HepG2 (cell line): ENCODE results near the gene TFEB. TPM values are rescaled to one million over a fixed set of nuclear protein-coding genes. Genes with fewer than 3 reads are reported as not detected.
A peak's percentile ranks its signal among the peaks of the same experiment; 100 is the strongest.

ENCODE experiments used
- CCDC6 ChIP-seq: sonication (generic); formaldehyde crosslinking; IDR thresholded peaks from 2 replicates; pipeline ENCODE4 v1.8.1; 2022; ENCODE audit warnings: mild to moderate bottlenecking, missing genetic modification reagents, moderate library complexity
- ZBTB1 ChIP-seq: sonication (generic); formaldehyde crosslinking; IDR thresholded peaks from 2 replicates; pipeline ENCODE4 v1.4.0; 2020; ENCODE audit warnings: missing genetic modification reagents, borderline replicate concordance
- ZNF143 ChIP-seq: sonication (generic); formaldehyde crosslinking; IDR thresholded peaks from 2 replicates; pipeline ENCODE4 v1.4.0; 2020; ENCODE audit warnings: missing genetic modification reagents
- ZNF326 ChIP-seq: sonication (generic); formaldehyde crosslinking; IDR thresholded peaks from 2 replicates; pipeline ENCODE4 v1.4.0; 2020; ENCODE audit warnings: missing genetic modification reagents, borderline replicate concordance
- ZNF672 ChIP-seq: sonication (generic); formaldehyde crosslinking; IDR thresholded peaks from 2 replicates; pipeline ENCODE4 v1.8.1; 2022; ENCODE audit warnings: missing genetic modification reagents
- ZNF781 ChIP-seq: sonication (generic); formaldehyde crosslinking; IDR thresholded peaks from 2 replicates; pipeline ENCODE4 v1.5.1; 2020; ENCODE audit warnings: borderline replicate concordance, mild to moderate bottlenecking, missing genetic modification reagents; ENCODE audit errors: not compliant biosample characterization
- polyA plus RNA-seq, 8 experiments: library from polyadenylated mRNA; depleted of rRNA in 3 of 8; stranded (reverse) in 7 of 8; unstranded in 1 of 8; fragments of >200 nt; fragmentation: Illumina TruSeq in 4 of 8; extraction: Trizol in 4 of 8; gene quantifications; 2 replicates each; pipeline versions ENCODE4 v1.2.1 to v1.2.3, GENCODE V29; 2011 to 2016; ENCODE audit warnings: low read depth in 4 of 8, missing spikeins in 1 of 8, mixed read lengths in 1 of 8; ENCODE audit not compliant: insufficient read depth in 1 of 8
- total RNA-seq, 5 experiments: library from RNA; depleted of rRNA; stranded (reverse); fragments of >200 nt; fragmentation: Illumina TruSeq; extraction: Trizol; gene quantifications; 2 replicates each; pipeline ENCODE4 v1.2.3, GENCODE V29; 2016; ENCODE audit warnings: low read depth in 1 of 5
- TF ChIP-seq, protein P1 (sequence below): sonication (generic); formaldehyde crosslinking; IDR thresholded peaks from 2 replicates; pipeline ENCODE4 v1.4.0; 2020; ENCODE audit warnings: missing genetic modification reagents
- TF ChIP-seq, protein P2 (sequence below): sonication (generic); formaldehyde crosslinking; IDR thresholded peaks from 2 replicates; pipeline ENCODE4 v1.4.0; 2020; ENCODE audit warnings: missing genetic modification reagents, mild to moderate bottlenecking, borderline replicate concordance
- TF ChIP-seq, protein P3 (sequence below): IDR thresholded peaks from 2 replicates; pipeline ENCODE4 v1.4.0; 2020; ENCODE audit warnings: mild to moderate bottlenecking, missing genetic modification reagents
- TF ChIP-seq, protein P4 (sequence below): sonication (generic); formaldehyde crosslinking; IDR thresholded peaks from 2 replicates; pipeline ENCODE4 v1.8.0; 2022; ENCODE audit warnings: mild to moderate bottlenecking, missing genetic modification reagents, moderate library complexity
- TF ChIP-seq, protein P5 (sequence below): sonication (generic); formaldehyde crosslinking; IDR thresholded peaks from 2 replicates; pipeline ENCODE4 v1.8.1; 2023; ENCODE audit warnings: mild to moderate bottlenecking, missing genetic modification reagents
- TF ChIP-seq, protein P6 (sequence below): sonication (generic); formaldehyde crosslinking; IDR thresholded peaks from 2 replicates; pipeline ENCODE4 v1.4.0; 2020; ENCODE audit warnings: missing genetic modification reagents

The TFEB gene
- total and polyA plus RNA-seq, 2 of the 13 experiments (the other 11 are each of a cell fraction or from before 2014, with no cell fraction given), result 13.3 to 18.7 TPM

DNA sequence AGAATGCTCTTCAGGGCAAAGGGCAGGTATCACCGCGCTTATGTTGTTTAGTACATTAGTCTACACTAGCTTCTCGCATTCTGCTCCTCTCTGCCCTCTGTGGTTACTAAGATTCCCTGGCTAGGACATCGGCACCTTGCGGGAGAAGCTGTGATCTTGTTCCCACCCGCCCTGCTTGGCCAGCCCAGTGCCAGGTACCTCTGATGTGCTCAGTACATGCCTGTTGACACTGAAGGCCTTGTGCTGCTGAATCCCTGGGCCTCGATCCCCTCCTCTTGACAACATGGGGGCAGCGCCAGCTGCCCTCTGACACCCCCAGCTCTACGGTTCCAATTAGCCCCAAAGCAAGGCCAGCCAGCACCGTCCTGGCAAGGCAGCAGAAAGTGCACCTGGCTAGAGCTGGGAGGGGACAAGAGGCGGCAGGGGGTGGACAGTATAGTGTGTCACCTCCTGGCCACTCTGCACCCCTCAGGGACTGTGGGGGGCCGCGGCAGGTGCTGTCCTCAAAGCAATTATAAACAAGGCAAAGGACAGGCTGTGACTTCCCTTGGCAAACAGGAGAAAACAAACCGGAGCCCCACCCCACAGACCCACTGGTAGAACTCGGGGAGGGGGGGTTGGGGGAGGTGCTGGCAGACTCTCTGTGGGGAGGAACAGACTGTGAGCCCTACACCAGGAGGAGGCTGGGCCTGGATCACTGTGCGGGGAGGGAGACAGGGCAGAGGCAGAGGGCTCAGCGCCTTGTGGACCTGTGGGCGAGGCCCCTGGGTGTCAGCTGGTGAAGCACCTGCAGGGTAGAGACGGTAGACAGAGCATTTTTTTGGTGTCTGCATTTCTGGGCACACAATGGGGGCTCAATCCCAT is 7.1 kb downstream of the TFEB start (continued):
- TF ChIP-seq, protein P1, sequence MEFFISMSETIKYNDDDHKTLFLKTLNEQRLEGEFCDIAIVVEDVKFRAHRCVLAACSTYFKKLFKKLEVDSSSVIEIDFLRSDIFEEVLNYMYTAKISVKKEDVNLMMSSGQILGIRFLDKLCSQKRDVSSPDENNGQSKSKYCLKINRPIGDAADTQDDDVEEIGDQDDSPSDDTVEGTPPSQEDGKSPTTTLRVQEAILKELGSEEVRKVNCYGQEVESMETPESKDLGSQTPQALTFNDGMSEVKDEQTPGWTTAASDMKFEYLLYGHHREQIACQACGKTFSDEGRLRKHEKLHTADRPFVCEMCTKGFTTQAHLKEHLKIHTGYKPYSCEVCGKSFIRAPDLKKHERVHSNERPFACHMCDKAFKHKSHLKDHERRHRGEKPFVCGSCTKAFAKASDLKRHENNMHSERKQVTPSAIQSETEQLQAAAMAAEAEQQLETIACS (CRISPR knock-in tag), result no peak
- no peak for TF ChIP-seq CCDC6
- TF ChIP-seq ZNF326 (CRISPR knock-in tag), result no peak
- TF ChIP-seq, protein P2, sequence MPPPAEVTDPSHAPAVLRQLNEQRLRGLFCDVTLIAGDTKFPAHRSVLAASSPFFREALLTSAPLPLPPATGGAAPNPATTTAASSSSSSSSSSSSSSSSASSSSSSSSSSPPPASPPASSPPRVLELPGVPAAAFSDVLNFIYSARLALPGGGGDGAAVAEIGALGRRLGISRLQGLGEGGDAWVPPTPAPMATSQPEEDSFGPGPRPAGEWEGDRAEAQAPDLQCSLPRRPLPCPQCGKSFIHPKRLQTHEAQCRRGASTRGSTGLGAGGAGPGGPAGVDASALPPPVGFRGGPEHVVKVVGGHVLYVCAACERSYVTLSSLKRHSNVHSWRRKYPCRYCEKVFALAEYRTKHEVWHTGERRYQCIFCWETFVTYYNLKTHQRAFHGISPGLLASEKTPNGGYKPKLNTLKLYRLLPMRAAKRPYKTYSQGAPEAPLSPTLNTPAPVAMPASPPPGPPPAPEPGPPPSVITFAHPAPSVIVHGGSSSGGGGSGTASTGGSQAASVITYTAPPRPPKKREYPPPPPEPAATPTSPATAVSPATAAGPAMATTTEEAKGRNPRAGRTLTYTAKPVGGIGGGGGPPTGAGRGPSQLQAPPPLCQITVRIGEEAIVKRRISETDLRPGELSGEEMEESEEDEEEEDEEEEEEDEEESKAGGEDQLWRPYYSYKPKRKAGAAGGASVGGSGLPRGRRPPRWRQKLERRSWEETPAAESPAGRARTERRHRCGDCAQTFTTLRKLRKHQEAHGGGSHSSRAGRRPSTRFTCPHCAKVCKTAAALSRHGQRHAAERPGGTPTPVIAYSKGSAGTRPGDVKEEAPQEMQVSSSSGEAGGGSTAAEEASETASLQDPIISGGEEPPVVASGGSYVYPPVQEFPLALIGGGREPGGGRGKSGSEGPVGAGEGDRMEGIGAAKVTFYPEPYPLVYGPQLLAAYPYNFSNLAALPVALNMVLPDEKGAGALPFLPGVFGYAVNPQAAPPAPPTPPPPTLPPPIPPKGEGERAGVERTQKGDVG (CRISPR knock-in tag), result 0 out of 2 replicates have a peak, but pooled peaks have one; percentile 60
- TF ChIP-seq, protein P3, sequence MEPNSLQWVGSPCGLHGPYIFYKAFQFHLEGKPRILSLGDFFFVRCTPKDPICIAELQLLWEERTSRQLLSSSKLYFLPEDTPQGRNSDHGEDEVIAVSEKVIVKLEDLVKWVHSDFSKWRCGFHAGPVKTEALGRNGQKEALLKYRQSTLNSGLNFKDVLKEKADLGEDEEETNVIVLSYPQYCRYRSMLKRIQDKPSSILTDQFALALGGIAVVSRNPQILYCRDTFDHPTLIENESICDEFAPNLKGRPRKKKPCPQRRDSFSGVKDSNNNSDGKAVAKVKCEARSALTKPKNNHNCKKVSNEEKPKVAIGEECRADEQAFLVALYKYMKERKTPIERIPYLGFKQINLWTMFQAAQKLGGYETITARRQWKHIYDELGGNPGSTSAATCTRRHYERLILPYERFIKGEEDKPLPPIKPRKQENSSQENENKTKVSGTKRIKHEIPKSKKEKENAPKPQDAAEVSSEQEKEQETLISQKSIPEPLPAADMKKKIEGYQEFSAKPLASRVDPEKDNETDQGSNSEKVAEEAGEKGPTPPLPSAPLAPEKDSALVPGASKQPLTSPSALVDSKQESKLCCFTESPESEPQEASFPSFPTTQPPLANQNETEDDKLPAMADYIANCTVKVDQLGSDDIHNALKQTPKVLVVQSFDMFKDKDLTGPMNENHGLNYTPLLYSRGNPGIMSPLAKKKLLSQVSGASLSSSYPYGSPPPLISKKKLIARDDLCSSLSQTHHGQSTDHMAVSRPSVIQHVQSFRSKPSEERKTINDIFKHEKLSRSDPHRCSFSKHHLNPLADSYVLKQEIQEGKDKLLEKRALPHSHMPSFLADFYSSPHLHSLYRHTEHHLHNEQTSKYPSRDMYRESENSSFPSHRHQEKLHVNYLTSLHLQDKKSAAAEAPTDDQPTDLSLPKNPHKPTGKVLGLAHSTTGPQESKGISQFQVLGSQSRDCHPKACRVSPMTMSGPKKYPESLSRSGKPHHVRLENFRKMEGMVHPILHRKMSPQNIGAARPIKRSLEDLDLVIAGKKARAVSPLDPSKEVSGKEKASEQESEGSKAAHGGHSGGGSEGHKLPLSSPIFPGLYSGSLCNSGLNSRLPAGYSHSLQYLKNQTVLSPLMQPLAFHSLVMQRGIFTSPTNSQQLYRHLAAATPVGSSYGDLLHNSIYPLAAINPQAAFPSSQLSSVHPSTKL, result peak; percentile 22; the same call in 1 of the 2 replicates
- no peak for TF ChIP-seq ZNF672
- TF ChIP-seq ZBTB1 (CRISPR knock-in tag), result no peak
- TF ChIP-seq, protein P4, sequence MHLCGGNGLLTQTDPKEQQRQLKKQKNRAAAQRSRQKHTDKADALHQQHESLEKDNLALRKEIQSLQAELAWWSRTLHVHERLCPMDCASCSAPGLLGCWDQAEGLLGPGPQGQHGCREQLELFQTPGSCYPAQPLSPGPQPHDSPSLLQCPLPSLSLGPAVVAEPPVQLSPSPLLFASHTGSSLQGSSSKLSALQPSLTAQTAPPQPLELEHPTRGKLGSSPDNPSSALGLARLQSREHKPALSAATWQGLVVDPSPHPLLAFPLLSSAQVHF (CRISPR knock-in tag), result no peak
- no peak; the same call in 1 of the 2 replicates for TF ChIP-seq ZNF143
- TF ChIP-seq, protein P5, sequence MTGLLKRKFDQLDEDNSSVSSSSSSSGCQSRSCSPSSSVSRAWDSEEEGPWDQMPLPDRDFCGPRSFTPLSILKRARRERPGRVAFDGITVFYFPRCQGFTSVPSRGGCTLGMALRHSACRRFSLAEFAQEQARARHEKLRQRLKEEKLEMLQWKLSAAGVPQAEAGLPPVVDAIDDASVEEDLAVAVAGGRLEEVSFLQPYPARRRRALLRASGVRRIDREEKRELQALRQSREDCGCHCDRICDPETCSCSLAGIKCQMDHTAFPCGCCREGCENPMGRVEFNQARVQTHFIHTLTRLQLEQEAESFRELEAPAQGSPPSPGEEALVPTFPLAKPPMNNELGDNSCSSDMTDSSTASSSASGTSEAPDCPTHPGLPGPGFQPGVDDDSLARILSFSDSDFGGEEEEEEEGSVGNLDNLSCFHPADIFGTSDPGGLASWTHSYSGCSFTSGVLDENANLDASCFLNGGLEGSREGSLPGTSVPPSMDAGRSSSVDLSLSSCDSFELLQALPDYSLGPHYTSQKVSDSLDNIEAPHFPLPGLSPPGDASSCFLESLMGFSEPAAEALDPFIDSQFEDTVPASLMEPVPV (CRISPR knock-in tag), result no peak
- TF ChIP-seq ZNF781 (CRISPR knock-in tag), result no peak
- TF ChIP-seq, protein P6, sequence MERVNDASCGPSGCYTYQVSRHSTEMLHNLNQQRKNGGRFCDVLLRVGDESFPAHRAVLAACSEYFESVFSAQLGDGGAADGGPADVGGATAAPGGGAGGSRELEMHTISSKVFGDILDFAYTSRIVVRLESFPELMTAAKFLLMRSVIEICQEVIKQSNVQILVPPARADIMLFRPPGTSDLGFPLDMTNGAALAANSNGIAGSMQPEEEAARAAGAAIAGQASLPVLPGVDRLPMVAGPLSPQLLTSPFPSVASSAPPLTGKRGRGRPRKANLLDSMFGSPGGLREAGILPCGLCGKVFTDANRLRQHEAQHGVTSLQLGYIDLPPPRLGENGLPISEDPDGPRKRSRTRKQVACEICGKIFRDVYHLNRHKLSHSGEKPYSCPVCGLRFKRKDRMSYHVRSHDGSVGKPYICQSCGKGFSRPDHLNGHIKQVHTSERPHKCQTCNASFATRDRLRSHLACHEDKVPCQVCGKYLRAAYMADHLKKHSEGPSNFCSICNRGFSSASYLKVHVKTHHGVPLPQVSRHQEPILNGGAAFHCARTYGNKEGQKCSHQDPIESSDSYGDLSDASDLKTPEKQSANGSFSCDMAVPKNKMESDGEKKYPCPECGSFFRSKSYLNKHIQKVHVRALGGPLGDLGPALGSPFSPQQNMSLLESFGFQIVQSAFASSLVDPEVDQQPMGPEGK (CRISPR knock-in tag), result peak; percentile 93
